Thoracic aorta (tissue), 2 donors: ENCODE results near the gene SLC6A11. TPM values are rescaled to one million over a fixed set of nuclear protein-coding genes. Genes with fewer than 3 reads are reported as not detected.

ENCODE experiments used
- ATAC-seq: fragments of 150-250 bp; one replicate; pipeline ENCODE4 v1.8.0; 2017; ENCODE audit warnings: low read depth; ENCODE audit not compliant: insufficient number of reproducible peaks, low FRiP score
- DNase-seq: peaks from one replicate; pipeline ENCODE4 v3.0.0-alpha.2; 2020; ENCODE audit warnings: low spot score
- H3K27ac ChIP-seq, 2 donors: fragments of 200-600 bp; sonication (generic); 1 replicate in 1 of 2; 2 replicates in 1 of 2; pipeline ENCODE4 v1.5.1; 2016; ENCODE audit warnings: mild to moderate bottlenecking in 2 of 2, moderate library complexity in 2 of 2
- H3K27me3 ChIP-seq: fragments of 200-600 bp; sonication (generic); replicated peaks from 2 replicates; pipeline ENCODE4 v1.6.0; 2016; ENCODE audit warnings: mild to moderate bottlenecking; ENCODE audit not compliant: insufficient read depth
- H3K36me3 ChIP-seq: fragments of 200-600 bp; sonication (generic); one replicate; pipeline ENCODE4 v1.5.1; 2016
- H3K4me1 ChIP-seq, 2 donors: fragments of 200-600 bp; sonication (generic); 1 replicate in 1 of 2; 2 replicates in 1 of 2; pipeline versions ENCODE4 v1.5.1 to v1.6.0; 2016; ENCODE audit warnings: low read depth in 2 of 2, mild to moderate bottlenecking in 1 of 2; ENCODE audit not compliant: control insufficient read depth in 1 of 2
- H3K4me3 ChIP-seq: fragments of 200-600 bp; sonication (generic); 2 replicates; pipeline ENCODE4 v1.5.1; 2016; ENCODE audit warnings: mild to moderate bottlenecking
- H3K9me3 ChIP-seq: fragments of 200-600 bp; sonication (generic); 2 replicates; pipeline ENCODE4 v1.5.1; 2016
- CTCF ChIP-seq: fragments of 200-600 bp; sonication (generic); IDR thresholded peaks from one replicate; pipeline ENCODE4 v1.5.1; 2019; ENCODE audit warnings: antibody characterized with exemption
- total RNA-seq, 2 donors: library from RNA; depleted of rRNA; stranded (reverse); fragments of >200 nt; gene quantifications; one replicate each; pipeline versions ENCODE4 v1.1.0 to v1.2.3, GENCODE V29; 2016

SLC6A11 gene
- total RNA-seq, 2 donors from 2014 or later, result not detected

DNA sequence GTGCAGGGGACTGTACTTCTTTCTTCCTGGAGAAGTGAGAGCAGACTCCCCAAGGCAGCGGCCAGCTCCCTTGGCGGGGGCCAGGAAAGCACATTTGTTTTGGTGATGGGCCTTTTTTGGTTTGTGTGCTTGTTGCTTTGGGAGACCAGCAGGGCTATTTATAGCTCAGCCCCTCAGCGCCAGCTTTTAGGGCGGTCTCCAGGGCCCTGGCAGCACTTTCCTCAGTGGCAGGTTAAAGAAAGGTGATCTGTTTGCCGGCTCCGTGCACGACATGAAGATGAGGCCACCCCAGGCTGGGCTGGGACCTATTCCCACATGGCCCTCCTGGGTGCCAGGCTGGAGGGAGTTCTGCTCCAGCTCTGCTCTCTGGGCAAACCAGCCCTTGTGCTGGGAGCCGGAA lies 21.8 kb downstream of the SLC6A11 start:
- H3K4me1 ChIP-seq, result no peaks in the 10 kb centered on the region
- DNase-seq (no peak), ATAC-seq (no peak)
- H3K4me3 ChIP-seq, result no peak overlapping the region
- H3K36me3 ChIP-seq, result no peaks in the 10 kb centered on the region
- H3K9me3 ChIP-seq, result no peaks in the 10 kb centered on the region
- no peaks in the 10 kb centered on the region for H3K27me3 ChIP-seq
- no peak overlapping the region for H3K27ac ChIP-seq
- no peak for TF ChIP-seq CTCF

DNA sequence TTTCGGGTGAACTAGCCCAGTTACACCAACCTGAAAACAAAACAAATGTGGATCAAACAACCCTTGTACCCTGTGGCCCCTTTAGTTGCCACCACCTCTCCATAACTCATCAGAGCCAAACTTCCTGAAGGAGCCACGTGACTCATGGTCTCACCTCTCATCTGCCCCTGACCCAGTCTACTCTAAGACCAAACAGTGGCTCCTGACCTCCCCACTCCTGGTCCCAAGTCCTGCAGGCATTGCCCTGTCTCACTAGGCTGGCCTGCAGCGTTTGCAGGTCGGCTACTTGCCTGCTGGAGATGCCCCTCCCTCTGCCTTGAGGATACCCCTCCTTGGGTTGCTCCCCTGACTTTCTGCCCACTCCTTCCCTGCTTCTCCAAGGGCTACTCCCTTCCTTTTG lies 23.1 kb downstream of the SLC6A11 start:
- Histone ChIP-seq H3K27ac (no peak overlapping the region), H3K27me3 (no peaks in the 10 kb centered on the region), H3K36me3 (no peaks in the 10 kb centered on the region), H3K9me3 (no peaks in the 10 kb centered on the region), H3K4me3 (no peak overlapping the region), H3K4me1 (no peaks in the 10 kb centered on the region)
- TF ChIP-seq CTCF, result no peak
- ATAC-seq, result no peak
- DNase-seq, result no peak

DNA sequence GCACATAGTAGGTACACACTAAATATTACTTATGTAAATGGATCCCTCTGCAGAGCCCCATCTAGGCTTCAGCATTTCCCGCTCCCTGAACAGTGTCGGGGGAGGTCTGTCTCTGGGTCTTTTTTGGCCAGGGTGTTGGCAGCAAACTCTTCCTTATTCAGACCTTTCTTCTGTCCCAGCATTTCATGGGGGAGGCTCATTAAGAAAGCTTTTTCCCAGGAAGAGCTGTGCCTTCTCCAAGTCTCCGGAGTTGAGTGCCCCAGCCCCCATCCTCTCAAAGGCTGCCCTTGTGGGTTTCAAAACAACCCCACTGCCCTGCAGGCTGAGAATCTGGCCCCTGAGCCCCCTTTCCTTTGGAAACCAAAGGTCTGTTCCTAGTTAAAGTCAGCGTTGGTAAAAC lies 25.1 kb downstream of the SLC6A11 start:
- no peaks in the 10 kb centered on the region for H3K36me3 ChIP-seq
- H3K27me3 ChIP-seq, result no peaks in the 10 kb centered on the region
- H3K4me3 ChIP-seq, result no peak overlapping the region
- no peak overlapping the region for H3K27ac ChIP-seq
- no peak for DNase-seq
- TF ChIP-seq CTCF, result no peak
- ATAC-seq, result no peak
- no peaks in the 10 kb centered on the region for H3K4me1 ChIP-seq
- H3K9me3 ChIP-seq, result no peaks in the 10 kb centered on the region

GRCh38 chr3:10843378-10843777 lies 27.4 kb downstream of the SLC6A11 start:
- no peaks in the 10 kb centered on the region for H3K36me3 ChIP-seq
- DNase-seq (no peak), ATAC-seq (no peak)
- no peaks in the 10 kb centered on the region for H3K27me3 ChIP-seq
- H3K4me3 ChIP-seq, result no peak overlapping the region
- H3K4me1 ChIP-seq, result no peaks in the 10 kb centered on the region
- TF ChIP-seq CTCF, result no peak
- H3K9me3 ChIP-seq, result no peaks in the 10 kb centered on the region
- no peak overlapping the region for H3K27ac ChIP-seq

DNA sequence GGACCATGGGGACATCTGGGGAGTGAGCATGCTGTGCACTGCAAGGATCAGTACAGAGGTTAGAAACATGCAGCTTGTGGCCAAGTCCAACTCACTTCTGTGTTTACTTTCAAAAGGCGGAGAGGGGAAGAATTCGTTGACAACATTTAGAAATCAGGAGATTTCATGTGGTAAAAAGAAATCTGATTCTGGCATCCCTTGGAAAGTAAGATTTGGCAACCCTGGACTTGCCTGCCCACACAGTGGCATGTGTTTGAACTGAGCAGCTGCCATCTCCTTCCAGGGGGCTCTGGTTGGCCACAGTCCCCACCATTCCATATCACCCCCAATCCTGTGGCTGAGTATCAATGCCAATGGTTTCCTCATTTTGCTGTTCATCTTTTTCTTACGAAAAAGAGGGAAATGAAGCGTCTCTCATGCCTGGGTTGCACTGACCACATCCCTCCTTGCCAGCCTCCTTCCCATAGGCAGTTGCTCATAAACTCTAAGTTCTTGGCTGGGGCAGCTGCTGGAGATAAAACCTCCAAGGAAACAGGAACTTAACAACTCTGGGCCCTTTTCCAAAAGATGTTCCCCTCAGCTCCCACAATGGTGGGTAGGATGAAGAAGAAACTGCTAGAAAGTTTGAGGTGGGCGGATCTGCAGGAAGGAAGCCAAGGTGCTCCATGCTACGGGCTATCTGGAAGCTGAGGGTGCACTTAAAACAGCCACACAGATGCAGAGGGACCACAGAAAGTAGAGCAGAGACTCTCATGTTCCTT lies 29.2 kb downstream of the SLC6A11 start:
- H3K27ac ChIP-seq, result no peak overlapping the region
- no peak for DNase-seq
- ATAC-seq, result no peak

More for the DNA sequence above, 29.2 kb downstream of the SLC6A11 start:
- Histone ChIP-seq H3K4me1 (no peaks in the 10 kb centered on the region), H3K4me3 (no peak overlapping the region), H3K27me3 (no peaks in the 10 kb centered on the region), H3K9me3 (no peaks in the 10 kb centered on the region), H3K36me3 (no peaks in the 10 kb centered on the region)
- no peak for TF ChIP-seq CTCF
